Measurements from ENCODE around the gene SKP1.

SKP1 gene

GRCh38 chr5:134145041-134145757, 31.6 kb downstream of the SKP1 start:
- no peak for TF ChIP-seq SIN3A (IDR thresholded peaks at IDR 0.05; ENCODE audit: borderline replicate concordance, insufficient read depth, low read length)
- no peak for TF ChIP-seq TAF1 (IDR thresholded peaks at IDR 0.05; ENCODE audit: borderline replicate concordance, insufficient read depth, low read length)
- no peak for TF ChIP-seq FOXP2 (optimal IDR thresholded peaks at IDR 0.05; ENCODE audit: borderline replicate concordance, extremely low read depth, extremely low read length, insufficient read depth)
- TF ChIP-seq REST (IDR thresholded peaks at IDR 0.05; ENCODE audit: insufficient read depth in 1 of 2, low read depth in 2 of 2, low read length in 2 of 2): no peak
- no peak for TF ChIP-seq POLR2AphosphoS5 (IDR thresholded peaks at IDR 0.05; ENCODE audit: low read depth, low read length)

- TF ChIP-seq SIN3A (IDR thresholded peaks at IDR 0.05; ENCODE audit: borderline replicate concordance, insufficient read depth, low read length) (no peak), TAF1 (IDR thresholded peaks at IDR 0.05; ENCODE audit: borderline replicate concordance, insufficient read depth, low read length) (no peak), POLR2AphosphoS5 (IDR thresholded peaks at IDR 0.05; ENCODE audit: low read depth, low read length) (no peak; the same call in 1 of the 2 replicates), REST (IDR thresholded peaks at IDR 0.05; ENCODE audit: insufficient read depth in 1 of 2, low read depth in 2 of 2, low read length in 2 of 2) (no peak), FOXP2 (optimal IDR thresholded peaks at IDR 0.05; ENCODE audit: borderline replicate concordance, extremely low read depth, extremely low read length, insufficient read depth) (no peak)
Measured at GRCh38 chr5:134143944-134144941, 32.5 kb downstream of the SKP1 start.

GRCh38 chr5:134143431-134143830, 33.3 kb downstream of the SKP1 start:
- TF ChIP-seq REST (IDR thresholded peaks at IDR 0.05; ENCODE audit: insufficient read depth in 1 of 2, low read depth in 2 of 2, low read length in 2 of 2) (no peak), SIN3A (IDR thresholded peaks at IDR 0.05; ENCODE audit: borderline replicate concordance, insufficient read depth, low read length) (no peak), TAF1 (IDR thresholded peaks at IDR 0.05; ENCODE audit: borderline replicate concordance, insufficient read depth, low read length) (no peak), FOXP2 (optimal IDR thresholded peaks at IDR 0.05; ENCODE audit: borderline replicate concordance, extremely low read depth, extremely low read length, insufficient read depth) (no peak), POLR2AphosphoS5 (IDR thresholded peaks at IDR 0.05; ENCODE audit: low read depth, low read length) (no peak)

DNA sequence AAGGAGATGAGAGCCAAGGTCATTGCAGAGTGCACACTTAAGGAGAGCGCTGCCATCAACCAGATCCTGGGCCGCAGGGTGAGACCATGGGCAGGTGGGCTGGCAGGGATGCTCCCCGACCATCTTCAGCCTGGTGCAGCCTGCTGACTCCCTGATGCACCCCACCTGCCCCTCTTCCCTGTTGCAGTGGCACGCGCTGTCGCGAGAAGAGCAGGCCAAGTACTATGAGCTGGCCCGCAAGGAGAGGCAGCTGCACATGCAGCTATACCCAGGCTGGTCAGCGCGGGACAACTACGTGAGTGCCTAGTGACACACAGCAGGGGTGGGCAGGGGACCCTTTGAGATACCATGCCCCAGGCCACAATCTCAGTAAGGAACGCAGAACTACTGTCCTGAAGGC, 33.9 kb downstream of the SKP1 start:
- TF ChIP-seq FOXP2 (optimal IDR thresholded peaks at IDR 0.05; ENCODE audit: borderline replicate concordance, extremely low read depth, extremely low read length, insufficient read depth) (no peak), TAF1 (IDR thresholded peaks at IDR 0.05; ENCODE audit: borderline replicate concordance, insufficient read depth, low read length) (no peak), SIN3A (IDR thresholded peaks at IDR 0.05; ENCODE audit: borderline replicate concordance, insufficient read depth, low read length) (no peak), POLR2AphosphoS5 (IDR thresholded peaks at IDR 0.05; ENCODE audit: low read depth, low read length) (no peak), REST (IDR thresholded peaks at IDR 0.05; ENCODE audit: insufficient read depth in 1 of 2, low read depth in 2 of 2, low read length in 2 of 2) (no peak)

Data from PFSK-1 (cell line).